22Rv1 (cell line): ENCODE measurements around the gene MOV10L1.

Source experiments
- ZFX ChIP-seq: fragments of 450-650 bp; IDR thresholded peaks from 2 replicates; pipeline ENCODE4 v1.6.1; 2017; ENCODE audit warnings: antibody characterized with exemption, borderline replicate concordance
- TF ChIP-seq, protein P1 (sequence below): fragments of 450-650 bp; IDR thresholded peaks from 2 replicates; pipeline ENCODE4 v1.5.1; 2017; ENCODE audit warnings: mild to moderate bottlenecking

- TF ChIP-seq, protein P1, sequence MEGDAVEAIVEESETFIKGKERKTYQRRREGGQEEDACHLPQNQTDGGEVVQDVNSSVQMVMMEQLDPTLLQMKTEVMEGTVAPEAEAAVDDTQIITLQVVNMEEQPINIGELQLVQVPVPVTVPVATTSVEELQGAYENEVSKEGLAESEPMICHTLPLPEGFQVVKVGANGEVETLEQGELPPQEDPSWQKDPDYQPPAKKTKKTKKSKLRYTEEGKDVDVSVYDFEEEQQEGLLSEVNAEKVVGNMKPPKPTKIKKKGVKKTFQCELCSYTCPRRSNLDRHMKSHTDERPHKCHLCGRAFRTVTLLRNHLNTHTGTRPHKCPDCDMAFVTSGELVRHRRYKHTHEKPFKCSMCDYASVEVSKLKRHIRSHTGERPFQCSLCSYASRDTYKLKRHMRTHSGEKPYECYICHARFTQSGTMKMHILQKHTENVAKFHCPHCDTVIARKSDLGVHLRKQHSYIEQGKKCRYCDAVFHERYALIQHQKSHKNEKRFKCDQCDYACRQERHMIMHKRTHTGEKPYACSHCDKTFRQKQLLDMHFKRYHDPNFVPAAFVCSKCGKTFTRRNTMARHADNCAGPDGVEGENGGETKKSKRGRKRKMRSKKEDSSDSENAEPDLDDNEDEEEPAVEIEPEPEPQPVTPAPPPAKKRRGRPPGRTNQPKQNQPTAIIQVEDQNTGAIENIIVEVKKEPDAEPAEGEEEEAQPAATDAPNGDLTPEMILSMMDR, result no peak
- no peak for TF ChIP-seq ZFX
Measured at GRCh38 chr22:50138041-50138440, 48.2 kb downstream of the MOV10L1 start.
